WTC11 (cell line): ENCODE measurements around the gene CABCOCO1.

ENCODE experiments used
- ESRRA ChIP-seq: sonication (generic); formaldehyde crosslinking; IDR thresholded peaks from 2 replicates; pipeline ENCODE4 v1.8.1; 2022; ENCODE audit warnings: mild to moderate bottlenecking, missing genetic modification reagents, borderline replicate concordance
- IRF1 ChIP-seq: sonication (generic); formaldehyde crosslinking; IDR thresholded peaks from 2 replicates; pipeline ENCODE4 v1.8.0; 2023; ENCODE audit warnings: missing genetic modification reagents
- KAT7 ChIP-seq: sonication (generic); formaldehyde crosslinking; IDR thresholded peaks from 2 replicates; pipeline ENCODE4 v1.8.1; 2023; ENCODE audit warnings: missing genetic modification reagents, mild to moderate bottlenecking, borderline replicate concordance
- TCF7 ChIP-seq: sonication (generic); formaldehyde crosslinking; IDR thresholded peaks from 2 replicates; pipeline ENCODE4 v1.8.0; 2022; ENCODE audit warnings: mild to moderate bottlenecking, low read depth, missing genetic modification reagents, moderate library complexity
- ZNF121 ChIP-seq: sonication (generic); formaldehyde crosslinking; IDR thresholded peaks from 2 replicates; pipeline ENCODE4 v1.8.0; 2023; ENCODE audit warnings: missing genetic modification reagents
- ZNF138 ChIP-seq: sonication (generic); formaldehyde crosslinking; conservative IDR thresholded peaks from 2 replicates; pipeline ENCODE4 v1.8.1; 2022; ENCODE audit warnings: mild to moderate bottlenecking, moderate library complexity, missing genetic modification reagents
- TF ChIP-seq, protein P1 (sequence below): fragments of 200-600 bp; IDR thresholded peaks from 2 replicates; pipeline ENCODE4 v1.8.0; 2022; ENCODE audit warnings: antibody characterized with exemption

DNA sequence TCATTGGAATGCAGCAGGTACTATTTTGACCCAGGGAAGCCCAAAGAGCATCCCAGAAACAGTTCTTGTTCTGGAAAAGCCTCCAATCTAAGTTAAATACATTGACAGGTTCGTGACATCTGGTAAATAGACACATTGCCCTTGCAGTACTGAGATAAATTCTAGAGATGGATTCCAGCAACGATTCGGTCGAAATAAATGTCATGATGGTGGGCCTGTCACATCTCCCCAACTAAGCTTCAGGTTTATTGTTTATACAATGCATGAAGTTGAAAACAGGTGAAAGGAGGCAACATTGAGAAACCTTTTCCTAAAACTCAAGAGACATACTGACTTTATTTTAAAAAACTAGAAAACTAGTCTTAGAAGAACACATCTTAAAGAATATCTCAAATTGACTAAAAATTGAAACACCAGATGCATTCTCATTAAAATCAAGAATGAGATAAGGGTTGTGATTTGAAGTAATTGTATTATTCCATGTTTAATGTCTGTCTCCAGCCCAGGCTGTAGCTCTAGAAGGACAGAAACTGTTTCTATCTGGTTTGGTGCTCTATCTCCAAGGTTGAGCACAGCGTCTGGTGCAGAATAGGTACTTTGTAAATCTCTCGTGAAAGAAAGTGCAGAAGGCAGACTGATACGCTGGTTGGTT, 114.0 kb downstream of the CABCOCO1 start:
- TF ChIP-seq, protein P1, sequence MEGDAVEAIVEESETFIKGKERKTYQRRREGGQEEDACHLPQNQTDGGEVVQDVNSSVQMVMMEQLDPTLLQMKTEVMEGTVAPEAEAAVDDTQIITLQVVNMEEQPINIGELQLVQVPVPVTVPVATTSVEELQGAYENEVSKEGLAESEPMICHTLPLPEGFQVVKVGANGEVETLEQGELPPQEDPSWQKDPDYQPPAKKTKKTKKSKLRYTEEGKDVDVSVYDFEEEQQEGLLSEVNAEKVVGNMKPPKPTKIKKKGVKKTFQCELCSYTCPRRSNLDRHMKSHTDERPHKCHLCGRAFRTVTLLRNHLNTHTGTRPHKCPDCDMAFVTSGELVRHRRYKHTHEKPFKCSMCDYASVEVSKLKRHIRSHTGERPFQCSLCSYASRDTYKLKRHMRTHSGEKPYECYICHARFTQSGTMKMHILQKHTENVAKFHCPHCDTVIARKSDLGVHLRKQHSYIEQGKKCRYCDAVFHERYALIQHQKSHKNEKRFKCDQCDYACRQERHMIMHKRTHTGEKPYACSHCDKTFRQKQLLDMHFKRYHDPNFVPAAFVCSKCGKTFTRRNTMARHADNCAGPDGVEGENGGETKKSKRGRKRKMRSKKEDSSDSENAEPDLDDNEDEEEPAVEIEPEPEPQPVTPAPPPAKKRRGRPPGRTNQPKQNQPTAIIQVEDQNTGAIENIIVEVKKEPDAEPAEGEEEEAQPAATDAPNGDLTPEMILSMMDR = no peak
- TF ChIP-seq IRF1 = no peak
- TF ChIP-seq TCF7 (CRISPR knock-in tag) = no peak
- no peak for TF ChIP-seq ZNF138 (CRISPR knock-in tag)
- TF ChIP-seq ZNF121 (CRISPR knock-in tag) = no peak
- TF ChIP-seq KAT7 = no peak
- no peak for TF ChIP-seq ESRRA (CRISPR knock-in tag)
